ENCODE measurements around the gene NPC1. TPM values are rescaled to one million over a fixed set of nuclear protein-coding genes. Genes with fewer than 3 reads are reported as not detected.
"Not testable (repeated sequence)": the region's sequence is repeated elsewhere in the genome, so short reads cannot be mapped to it uniquely, and the experiment has no call there.

Gene NPC1
- total RNA-seq, 4 donors from 2014 or later, result 62.8 to 96.4 (median 77.3) TPM

DNA sequence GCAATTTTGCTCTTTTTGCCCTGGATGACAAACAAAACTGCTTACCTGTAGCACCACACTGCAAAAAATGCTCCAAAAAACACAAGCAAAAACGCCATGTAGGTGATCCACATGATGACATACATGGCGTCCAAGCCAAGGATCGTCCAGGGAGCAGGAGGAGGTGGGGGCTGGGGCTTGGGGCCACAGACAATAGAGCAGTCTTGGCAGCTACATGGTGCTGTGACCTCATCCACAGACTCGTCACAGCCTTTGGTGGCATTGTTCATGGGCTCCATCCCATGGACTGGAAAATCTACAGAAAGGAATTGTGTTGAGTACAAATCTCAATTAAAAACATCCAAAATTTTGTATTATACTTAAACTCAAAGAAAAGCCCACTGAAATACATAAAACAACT, 26.1 kb downstream of the NPC1 start:
- H3K9me3 ChIP-seq, result no peaks in the 10 kb centered on the region
- no peak overlapping the region for H3K27ac ChIP-seq
- no peaks in the 10 kb centered on the region for H3K4me1 ChIP-seq
- H3K4me3 ChIP-seq, result no peak overlapping the region
- no peak for DNase-seq (ENCODE audit: low spot score in 2 of 2)
- H3K36me3 ChIP-seq, result peaks cover 3 to 98% (median 15%) of the 10 kb centered on the region in 3 donors
- TF ChIP-seq, protein P1, sequence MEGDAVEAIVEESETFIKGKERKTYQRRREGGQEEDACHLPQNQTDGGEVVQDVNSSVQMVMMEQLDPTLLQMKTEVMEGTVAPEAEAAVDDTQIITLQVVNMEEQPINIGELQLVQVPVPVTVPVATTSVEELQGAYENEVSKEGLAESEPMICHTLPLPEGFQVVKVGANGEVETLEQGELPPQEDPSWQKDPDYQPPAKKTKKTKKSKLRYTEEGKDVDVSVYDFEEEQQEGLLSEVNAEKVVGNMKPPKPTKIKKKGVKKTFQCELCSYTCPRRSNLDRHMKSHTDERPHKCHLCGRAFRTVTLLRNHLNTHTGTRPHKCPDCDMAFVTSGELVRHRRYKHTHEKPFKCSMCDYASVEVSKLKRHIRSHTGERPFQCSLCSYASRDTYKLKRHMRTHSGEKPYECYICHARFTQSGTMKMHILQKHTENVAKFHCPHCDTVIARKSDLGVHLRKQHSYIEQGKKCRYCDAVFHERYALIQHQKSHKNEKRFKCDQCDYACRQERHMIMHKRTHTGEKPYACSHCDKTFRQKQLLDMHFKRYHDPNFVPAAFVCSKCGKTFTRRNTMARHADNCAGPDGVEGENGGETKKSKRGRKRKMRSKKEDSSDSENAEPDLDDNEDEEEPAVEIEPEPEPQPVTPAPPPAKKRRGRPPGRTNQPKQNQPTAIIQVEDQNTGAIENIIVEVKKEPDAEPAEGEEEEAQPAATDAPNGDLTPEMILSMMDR (IDR thresholded peaks at IDR 0.05), result no peak
- TF ChIP-seq POLR2A (IDR thresholded peaks at IDR 0.05), result no peak
- H3K27me3 ChIP-seq, result no peaks in the 10 kb centered on the region
- 62 to 77% methylated on average over 4 of the region's 4 CpGs for WGBS, 2 donors

DNA sequence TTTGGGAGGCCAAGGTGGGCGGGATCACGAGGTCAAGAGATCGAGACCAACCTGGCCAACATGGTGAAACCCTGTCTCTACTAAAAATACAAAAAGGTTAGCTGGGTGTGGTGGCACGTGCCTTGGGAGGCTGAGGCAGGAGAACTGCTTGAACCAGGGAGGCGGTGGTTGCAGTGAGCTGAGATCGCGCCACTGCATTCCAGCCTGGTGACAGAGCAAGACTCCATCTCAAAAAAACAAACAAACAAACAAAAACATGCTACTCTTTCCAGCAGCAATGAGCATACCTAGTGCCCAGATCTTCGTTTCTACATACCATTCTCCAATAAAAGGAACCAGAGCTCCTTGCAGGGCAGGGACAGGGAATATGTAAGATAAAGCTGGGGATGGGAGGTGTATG, 28.8 kb downstream of the NPC1 start:
- H3K27ac ChIP-seq; DNase-seq (ENCODE audit: low spot score in 2 of 2); H3K9me3 ChIP-seq; H3K27me3 ChIP-seq; H3K4me1 ChIP-seq; H3K4me3 ChIP-seq: not testable (repeated sequence)
- WGBS, 2 donors, result 95 to 96% methylated on average over 8 of the region's 8 CpGs
- peaks cover 3 to 100% (median 38%) of the 10 kb centered on the region in 3 donors for H3K36me3 ChIP-seq

DNA sequence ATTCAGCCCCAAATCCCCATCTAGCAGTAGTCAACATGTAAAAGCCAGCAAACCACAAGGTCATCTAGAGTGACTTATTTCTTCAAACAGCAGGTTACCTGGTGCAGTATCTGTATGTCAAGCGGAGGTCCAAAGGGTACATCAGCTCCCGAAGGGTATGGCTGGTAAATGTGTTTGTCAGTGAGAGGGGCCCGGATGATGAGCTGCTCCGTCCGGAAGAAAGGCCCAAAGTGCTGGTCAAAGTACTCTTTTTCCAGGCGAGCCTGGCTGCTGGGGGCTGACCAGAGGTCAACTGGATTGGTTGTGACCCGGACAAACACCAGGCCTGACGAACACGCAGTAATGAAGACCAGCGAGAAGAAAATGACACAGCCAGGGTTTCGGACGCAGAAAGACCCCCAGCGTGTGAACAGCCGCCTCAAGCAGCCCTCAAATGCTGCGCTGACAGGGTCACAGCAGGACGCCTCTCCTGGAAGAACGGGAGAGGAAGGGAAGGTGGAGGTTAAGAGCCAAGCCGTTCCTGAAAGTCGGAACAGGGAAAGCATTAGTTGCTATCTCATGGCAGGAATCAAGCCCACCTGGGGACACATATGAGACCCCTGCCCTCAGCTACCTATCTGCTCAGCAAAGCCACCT, 30.0 kb downstream of the NPC1 start:
- H3K4me3 ChIP-seq, result no peak overlapping the region
- no peaks in the 10 kb centered on the region for H3K27me3 ChIP-seq
- H3K36me3 ChIP-seq, result peaks cover 3 to 100% (median 48%) of the 10 kb centered on the region in 3 donors
- TF ChIP-seq POLR2A (IDR thresholded peaks at IDR 0.05), result no peak
- TF ChIP-seq, protein P1 (IDR thresholded peaks at IDR 0.05), result no peak
- TF ChIP-seq EP300 (IDR thresholded peaks at IDR 0.05), result no peak
- no peaks in the 10 kb centered on the region for H3K4me1 ChIP-seq
- DNase-seq (ENCODE audit: low spot score in 2 of 2), result no peak
- no peaks in the 10 kb centered on the region for H3K9me3 ChIP-seq
- H3K27ac ChIP-seq, result no peak overlapping the region
- 91 to 93% methylated on average over 19 of the region's 19 CpGs for WGBS, 2 donors

DNA sequence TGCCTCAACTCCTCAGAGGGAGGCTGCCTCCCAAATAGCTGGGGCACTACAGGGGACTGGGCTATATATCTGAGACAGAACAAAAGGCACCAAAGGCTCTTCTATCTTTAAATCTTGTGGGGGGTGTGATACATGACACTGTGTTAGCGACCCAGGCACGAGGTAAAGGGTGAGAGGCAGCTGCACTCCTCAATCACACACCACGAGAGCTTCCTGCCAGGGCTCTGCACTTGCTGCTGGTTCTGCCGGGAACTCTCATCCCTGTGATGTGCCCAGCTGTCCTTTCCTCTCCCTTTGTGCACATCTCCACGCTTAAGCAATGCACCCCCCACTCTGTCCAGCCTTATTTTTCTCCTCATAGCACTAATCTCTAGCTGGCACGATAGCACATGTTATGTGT, 32.4 kb downstream of the NPC1 start:
- Histone ChIP-seq H3K4me1 (no peaks in the 10 kb centered on the region), H3K36me3 (peaks cover 0 to 98% (median 48%) of the 10 kb centered on the region in 3 donors), H3K27ac (no peak overlapping the region), H3K27me3 (no peaks in the 10 kb centered on the region), H3K9me3 (no peaks in the 10 kb centered on the region), H3K4me3 (no peak overlapping the region)
- DNase-seq (ENCODE audit: low spot score in 2 of 2), result no peak
- TF ChIP-seq POLR2A (IDR thresholded peaks at IDR 0.05), result no peak
- TF ChIP-seq, protein P1 (IDR thresholded peaks at IDR 0.05), result no peak
- TF ChIP-seq EP300 (IDR thresholded peaks at IDR 0.05), result no peak
- WGBS, 2 donors, result 75 to 80% methylated on average over 6 of the region's 6 CpGs

DNA sequence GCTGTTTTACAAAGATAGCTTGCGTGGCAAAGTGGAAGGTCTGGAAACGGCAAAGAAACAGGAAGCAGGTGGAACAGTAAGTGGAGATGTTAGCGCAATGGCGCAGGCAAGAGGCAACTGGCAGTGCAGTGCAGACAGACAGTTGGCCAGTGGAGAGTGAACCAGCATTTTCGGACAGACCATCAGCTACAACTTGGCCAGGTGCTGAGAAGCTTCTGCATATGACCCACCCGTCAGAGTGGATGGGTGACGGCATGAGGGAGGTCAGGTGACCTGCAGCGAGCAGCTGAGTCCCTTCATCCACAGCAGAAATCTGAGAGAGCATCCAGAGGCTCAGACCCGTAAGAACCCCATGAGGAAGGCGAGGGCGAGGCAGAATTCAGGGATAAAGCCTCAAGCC, 33.8 kb downstream of the NPC1 start:
- TF ChIP-seq POLR2A (IDR thresholded peaks at IDR 0.05) (no peak), EP300 (IDR thresholded peaks at IDR 0.05) (no peak)
- TF ChIP-seq, protein P1 (IDR thresholded peaks at IDR 0.05), result no peak
- H3K9me3 ChIP-seq, result no peaks in the 10 kb centered on the region
- DNase-seq (ENCODE audit: low spot score in 2 of 2), result no peak
- no peaks in the 10 kb centered on the region for H3K27me3 ChIP-seq
- H3K4me3 ChIP-seq, result no peak overlapping the region
- H3K27ac ChIP-seq, result no peak overlapping the region
- H3K36me3 ChIP-seq, result peaks cover 0 to 98% (median 48%) of the 10 kb centered on the region in 3 donors
- H3K4me1 ChIP-seq, result no peaks in the 10 kb centered on the region
- WGBS, 2 donors, result 86 to 92% methylated on average over 11 of the region's 11 CpGs
